ENCODE results near the gene MINDY2.

DNA sequence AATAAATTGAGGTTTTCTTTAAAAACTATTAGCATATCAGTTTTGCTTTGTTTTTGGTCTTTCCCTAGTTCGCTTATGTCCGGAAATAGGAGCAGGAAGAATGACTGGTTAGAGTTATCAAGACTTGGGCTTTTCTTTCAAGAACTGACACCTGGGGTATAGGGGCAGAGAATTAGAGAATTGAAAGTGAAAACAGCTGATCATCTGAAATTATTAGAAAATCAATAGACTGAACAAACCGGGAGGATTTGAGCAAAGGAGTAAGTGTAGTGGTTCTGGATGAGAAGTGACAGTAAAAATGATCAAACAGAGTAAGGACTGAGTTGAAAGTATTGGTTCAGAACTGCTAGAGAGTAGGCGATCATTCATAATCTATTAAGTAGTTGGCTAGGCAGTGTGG, 6.0 kb downstream of the MINDY2 start:
- TF ChIP-seq POLR2AphosphoS5 (IDR thresholded peaks at IDR 0.05; ENCODE audit: control insufficient read depth, insufficient read depth, low read depth, low read length) (no peak), GTF2F1 (IDR thresholded peaks at IDR 0.05; ENCODE audit: low read depth, low read length) (no peak), NEUROD1 (IDR thresholded peaks at IDR 0.05; ENCODE audit: borderline replicate concordance, low read depth, low read length, partially characterized antibody) (no peak), ZNF76 (CRISPR knock-in tag; IDR thresholded peaks at IDR 0.05; ENCODE audit: borderline replicate concordance) (no peak), HCFC1 (IDR thresholded peaks at IDR 0.05; ENCODE audit: low read depth, low read length) (no peak), GABPA (tag; conservative IDR thresholded peaks at IDR 0.05; ENCODE audit: low read depth) (no peak)

All from K562 (cell line).